Suprapubic skin (tissue), 4 donors: ENCODE results near the gene GFPT2. TPM values are rescaled to one million over a fixed set of nuclear protein-coding genes. Genes with fewer than 3 reads are reported as not detected.

Source experiments
- DNase-seq, 2 donors: peaks; one replicate each; pipeline ENCODE4 v3.0.0-alpha.2; 2019; ENCODE audit warnings: low spot score in 2 of 2
- H3K27ac ChIP-seq: fragments of 200-600 bp; sonication (generic); one replicate; pipeline ENCODE4 v1.5.1; 2019
- H3K27me3 ChIP-seq: fragments of 200-600 bp; sonication (generic); one replicate; pipeline ENCODE4 v1.5.1; 2019
- H3K36me3 ChIP-seq: fragments of 200-600 bp; sonication (generic); one replicate; pipeline ENCODE4 v1.5.1; 2019
- H3K4me1 ChIP-seq: fragments of 200-600 bp; sonication (generic); one replicate; pipeline ENCODE4 v1.5.1; 2019
- H3K4me3 ChIP-seq: fragments of 200-600 bp; sonication (generic); one replicate; pipeline ENCODE4 v1.5.1; 2019; ENCODE audit warnings: mild to moderate bottlenecking
- H3K9me3 ChIP-seq: fragments of 200-600 bp; sonication (generic); one replicate; pipeline ENCODE4 v1.5.1; 2019
- EP300 ChIP-seq: sonication (generic); formaldehyde crosslinking; IDR thresholded peaks from one replicate; pipeline ENCODE4 v1.6.1; 2017; ENCODE audit warnings: antibody characterized with exemption
- POLR2A ChIP-seq, 2 donors: fragments of 450-650 bp; IDR thresholded peaks; one replicate each; pipeline ENCODE4 v1.6.1; 2017; ENCODE audit warnings: antibody characterized with exemption in 2 of 2, mild to moderate bottlenecking in 2 of 2, moderate library complexity in 2 of 2
- POLR2AphosphoS5 ChIP-seq, 3 donors: sonication (generic); formaldehyde crosslinking; IDR thresholded peaks; one replicate each; pipeline ENCODE4 v1.6.1; 2017; ENCODE audit warnings: antibody characterized with exemption in 3 of 3
- WGBS: methylation state at CpG from one replicate; pipeline ENCODE4 v1.1.5; 2018; 5-methylcytosine and 5-hydroxymethylcytosine counted together
- total RNA-seq, 4 donors: library from RNA; depleted of rRNA; stranded (reverse); fragments of >200 nt; gene quantifications; one replicate each; pipeline ENCODE4 v1.1.0, GENCODE V29; 2016
- TF ChIP-seq, protein P1 (sequence below), 2 donors: fragments of 200-600 bp in 1 of 2; fragments of 450-650 bp in 1 of 2; sonication (generic) in 1 of 2; IDR thresholded peaks; one replicate each; pipeline ENCODE4 v1.5.1; 2016 to 2019; ENCODE audit warnings: antibody characterized with exemption in 2 of 2, mild to moderate bottlenecking in 1 of 2, moderate library complexity in 1 of 2

The GFPT2 gene
- total RNA-seq, 4 donors from 2014 or later: 2.9 to 6.9 (median 4.3) TPM

- Histone ChIP-seq H3K27me3 (no peaks in the 10 kb centered on the region), H3K36me3 (no peaks in the 10 kb centered on the region), H3K27ac (no peak overlapping the region), H3K9me3 (no peaks in the 10 kb centered on the region), H3K4me3 (no peak overlapping the region), H3K4me1 (peaks cover 23% of the 10 kb centered on the region)
- TF ChIP-seq, protein P1, sequence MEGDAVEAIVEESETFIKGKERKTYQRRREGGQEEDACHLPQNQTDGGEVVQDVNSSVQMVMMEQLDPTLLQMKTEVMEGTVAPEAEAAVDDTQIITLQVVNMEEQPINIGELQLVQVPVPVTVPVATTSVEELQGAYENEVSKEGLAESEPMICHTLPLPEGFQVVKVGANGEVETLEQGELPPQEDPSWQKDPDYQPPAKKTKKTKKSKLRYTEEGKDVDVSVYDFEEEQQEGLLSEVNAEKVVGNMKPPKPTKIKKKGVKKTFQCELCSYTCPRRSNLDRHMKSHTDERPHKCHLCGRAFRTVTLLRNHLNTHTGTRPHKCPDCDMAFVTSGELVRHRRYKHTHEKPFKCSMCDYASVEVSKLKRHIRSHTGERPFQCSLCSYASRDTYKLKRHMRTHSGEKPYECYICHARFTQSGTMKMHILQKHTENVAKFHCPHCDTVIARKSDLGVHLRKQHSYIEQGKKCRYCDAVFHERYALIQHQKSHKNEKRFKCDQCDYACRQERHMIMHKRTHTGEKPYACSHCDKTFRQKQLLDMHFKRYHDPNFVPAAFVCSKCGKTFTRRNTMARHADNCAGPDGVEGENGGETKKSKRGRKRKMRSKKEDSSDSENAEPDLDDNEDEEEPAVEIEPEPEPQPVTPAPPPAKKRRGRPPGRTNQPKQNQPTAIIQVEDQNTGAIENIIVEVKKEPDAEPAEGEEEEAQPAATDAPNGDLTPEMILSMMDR (IDR thresholded peaks at IDR 0.05): no peak
- no peak for TF ChIP-seq POLR2A (IDR thresholded peaks at IDR 0.05)
- TF ChIP-seq EP300: no peak
- TF ChIP-seq POLR2AphosphoS5 (IDR thresholded peaks at IDR 0.05): no peak
- WGBS: 86% methylated on average over 10 of the region's 10 CpGs
- peak in 1 of 2 donors; percentile 40 for DNase-seq
Observed at GRCh38 chr5:180294913-180295555, 58.1 kb downstream of the GFPT2 start.

DNA sequence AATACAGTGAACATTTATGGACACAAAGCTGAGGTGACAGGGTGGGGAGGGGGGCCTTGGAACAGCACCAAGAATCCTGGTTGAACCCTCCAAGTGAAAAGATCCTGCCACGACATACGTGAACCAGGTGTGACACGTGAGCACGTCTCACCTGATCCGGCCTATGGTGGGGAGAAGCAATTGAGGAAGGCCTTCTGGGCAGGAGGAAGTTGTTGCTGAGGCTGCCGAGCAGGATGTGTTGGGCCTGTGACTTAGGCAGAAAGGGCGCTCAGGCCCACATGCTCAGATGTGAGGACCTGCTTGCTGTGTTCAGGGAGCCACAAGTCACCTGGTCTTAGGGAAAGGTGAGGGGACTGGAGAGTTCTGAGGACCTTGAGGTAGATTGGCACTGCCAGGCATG is 58.7 kb downstream of the GFPT2 start:
- Histone ChIP-seq H3K36me3 (no peaks in the 10 kb centered on the region), H3K27me3 (no peaks in the 10 kb centered on the region), H3K4me3 (no peak overlapping the region), H3K9me3 (no peaks in the 10 kb centered on the region), H3K27ac (no peak overlapping the region), H3K4me1 (peaks cover 27% of the 10 kb centered on the region)
- 83% methylated on average over 7 of the region's 7 CpGs for WGBS
- no peak for DNase-seq
- no peak for TF ChIP-seq POLR2AphosphoS5 (IDR thresholded peaks at IDR 0.05)
- no peak for TF ChIP-seq EP300
- no peak for TF ChIP-seq POLR2A (IDR thresholded peaks at IDR 0.05)
- TF ChIP-seq, protein P1 (IDR thresholded peaks at IDR 0.05): no peak

- H3K4me1 ChIP-seq: peaks cover 27% of the 10 kb centered on the region
- no peaks in the 10 kb centered on the region for H3K27me3 ChIP-seq
- peak; percentile 86 to 87 for DNase-seq
- H3K9me3 ChIP-seq: no peaks in the 10 kb centered on the region
- no peaks in the 10 kb centered on the region for H3K36me3 ChIP-seq
- peak within 1 kb of the TSS; percentile 67 for H3K4me3 ChIP-seq
- WGBS: 0% methylated on average over 11 of the region's 122 CpGs
- H3K27ac ChIP-seq: peak within 1 kb of the TSS; percentile 84
- TF ChIP-seq EP300 (no peak), POLR2A (IDR thresholded peaks at IDR 0.05) (peak in 1 of 2 donors; percentile 37), POLR2AphosphoS5 (IDR thresholded peaks at IDR 0.05) (no peak)
- TF ChIP-seq, protein P1 (IDR thresholded peaks at IDR 0.05): no peak
Observed at GRCh38 chr5:180291943-180292831, 60.9 kb downstream of the GFPT2 start, which contains the start of gene MAPK9. TSS of gene MAPK9 (minus strand) at chr5:180292083. CDS start at chr5:180280561, 11,522 bp downstream.

GRCh38 chr5:180291234-180291940 is 61.7 kb downstream of the GFPT2 start:
- no peak for DNase-seq
- H3K27ac ChIP-seq: no peak overlapping the region
- H3K4me1 ChIP-seq: peaks cover 27% of the 10 kb centered on the region
- no peaks in the 10 kb centered on the region for H3K9me3 ChIP-seq
- no peaks in the 10 kb centered on the region for H3K36me3 ChIP-seq
- H3K4me3 ChIP-seq: peak overlapping the region; percentile 67
- 0% methylated on average over 14 of the region's 68 CpGs for WGBS
- no peaks in the 10 kb centered on the region for H3K27me3 ChIP-seq
- TF ChIP-seq, protein P1 (IDR thresholded peaks at IDR 0.05): no peak
- TF ChIP-seq POLR2A (IDR thresholded peaks at IDR 0.05) (no peak), EP300 (no peak), POLR2AphosphoS5 (IDR thresholded peaks at IDR 0.05) (no peak)
